HG03342 (cell line): ENCODE measurements around the gene DOK6.
"Not testable (repeated sequence)": the region's sequence is repeated elsewhere in the genome, so short reads cannot be mapped to it uniquely, and the experiment has no call there.

ENCODE experiments used
- ATAC-seq: cut with Tn5 transposase; IDR thresholded peaks from one replicate; pipeline ENCODE4 v1.9.1; 2021; ENCODE audit warnings: mild to moderate bottlenecking, moderate library complexity; ENCODE audit not compliant: unreplicated experiment

The DOK6 gene

GRCh38 chr18:69400253-69400975 lies at the start of gene DOK6:
TSS of gene DOK6 (plus strand) at chr18:69400888.
- ATAC-seq, result no peak

GRCh38 chr18:69353023-69353422 lies 47.7 kb upstream of the DOK6 start:
- ATAC-seq, result no peak

GRCh38 chr18:69357590-69357989 lies 43.1 kb upstream of the DOK6 start:
- no peak for ATAC-seq

- no peak for ATAC-seq
These were observed 42.3 kb upstream of the DOK6 start for GRCh38 chr18:69358212-69358895.

GRCh38 chr18:69359768-69360167 lies 40.9 kb upstream of the DOK6 start:
- not testable (repeated sequence) for ATAC-seq

- no peak for ATAC-seq
These were observed 35.8 kb upstream of the DOK6 start for GRCh38 chr18:69364930-69365329.

- no peak for ATAC-seq
These were observed 35.0 kb upstream of the DOK6 start for GRCh38 chr18:69365658-69366057.

- no peak for ATAC-seq
These were observed 33.6 kb upstream of the DOK6 start for GRCh38 chr18:69367104-69367503.

GRCh38 chr18:69371729-69372128 lies 29.0 kb upstream of the DOK6 start:
- no peak for ATAC-seq

- ATAC-seq, result no peak
These were observed 20.4 kb upstream of the DOK6 start for GRCh38 chr18:69380324-69380723.

GRCh38 chr18:69383186-69383585 lies 17.5 kb upstream of the DOK6 start:
- no peak for ATAC-seq

- no peak for ATAC-seq
These were observed 13.5 kb upstream of the DOK6 start for GRCh38 chr18:69387186-69387585.

- no peak for ATAC-seq
These were observed 12.5 kb upstream of the DOK6 start for GRCh38 chr18:69388222-69388621.

GRCh38 chr18:69397096-69397495 lies 3.6 kb upstream of the DOK6 start:
- ATAC-seq, result no peak

GRCh38 chr18:69399253-69399652 lies 1.4 kb upstream of the DOK6 start:
- ATAC-seq, result no peak

GRCh38 chr18:69400976-69401225 lies 213 bp downstream of the DOK6 start:
- ATAC-seq, result no peak

- no peak for ATAC-seq
These were observed 711 bp downstream of the DOK6 start for GRCh38 chr18:69401226-69401971.

- ATAC-seq, result no peak
These were observed 1.4 kb downstream of the DOK6 start for GRCh38 chr18:69401972-69402532.

- no peak for ATAC-seq
These were observed 1.9 kb downstream of the DOK6 start for GRCh38 chr18:69402533-69402989.

- no peak for ATAC-seq
These were observed 7.8 kb downstream of the DOK6 start for GRCh38 chr18:69408522-69408921.

- no peak for ATAC-seq
These were observed 10.5 kb downstream of the DOK6 start for GRCh38 chr18:69411199-69411598.

GRCh38 chr18:69414184-69414583 lies 13.5 kb downstream of the DOK6 start:
- no peak for ATAC-seq
